Kidney capillary endothelial cell (primary cell): ENCODE results near the gene PRR29.
"Not testable (repeated sequence)": the region's sequence is repeated elsewhere in the genome, so short reads cannot be mapped to it uniquely, and the experiment has no call there.

Source experiments
- DNase-seq: peaks from one replicate; pipeline ENCODE4 v3.0.0-alpha.2; 2018; ENCODE audit warnings: low spot score

PRR29 gene

DNA sequence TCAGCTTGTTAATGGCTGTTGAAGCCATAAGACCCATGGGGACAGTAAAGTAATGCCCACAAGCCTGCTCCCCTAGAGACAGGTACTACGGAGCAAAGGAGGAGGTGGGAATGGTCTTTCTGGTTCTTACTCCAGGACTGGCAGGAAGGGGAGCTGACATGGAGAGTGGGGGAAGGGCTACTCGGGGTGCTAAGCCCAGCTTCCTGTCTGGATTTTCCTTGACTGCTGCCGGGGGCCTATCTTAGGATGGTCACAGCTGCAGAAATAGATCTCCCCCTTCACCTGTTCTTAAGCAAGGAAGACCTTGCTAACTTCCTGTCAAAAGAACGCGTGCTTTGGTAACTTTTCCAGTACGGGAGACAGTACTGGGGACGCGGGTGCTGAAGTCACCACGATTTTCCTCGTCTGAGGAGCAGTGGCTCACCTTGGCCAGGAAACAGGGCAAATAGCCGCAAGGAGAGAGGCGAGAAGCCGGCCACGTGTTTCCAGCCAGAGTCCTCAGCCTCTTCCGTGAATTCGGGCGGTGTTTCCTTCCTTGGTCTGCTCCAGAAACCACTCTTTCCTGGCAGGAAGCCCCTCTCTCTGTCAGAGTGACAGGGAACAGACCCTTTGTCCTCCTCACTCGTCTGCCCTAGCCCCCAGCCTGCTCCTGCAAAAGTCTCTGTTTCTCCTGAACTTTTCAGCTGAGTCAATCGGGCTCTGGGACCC lies 656 bp upstream of the PRR29 start:
- no peak for DNase-seq

DNA sequence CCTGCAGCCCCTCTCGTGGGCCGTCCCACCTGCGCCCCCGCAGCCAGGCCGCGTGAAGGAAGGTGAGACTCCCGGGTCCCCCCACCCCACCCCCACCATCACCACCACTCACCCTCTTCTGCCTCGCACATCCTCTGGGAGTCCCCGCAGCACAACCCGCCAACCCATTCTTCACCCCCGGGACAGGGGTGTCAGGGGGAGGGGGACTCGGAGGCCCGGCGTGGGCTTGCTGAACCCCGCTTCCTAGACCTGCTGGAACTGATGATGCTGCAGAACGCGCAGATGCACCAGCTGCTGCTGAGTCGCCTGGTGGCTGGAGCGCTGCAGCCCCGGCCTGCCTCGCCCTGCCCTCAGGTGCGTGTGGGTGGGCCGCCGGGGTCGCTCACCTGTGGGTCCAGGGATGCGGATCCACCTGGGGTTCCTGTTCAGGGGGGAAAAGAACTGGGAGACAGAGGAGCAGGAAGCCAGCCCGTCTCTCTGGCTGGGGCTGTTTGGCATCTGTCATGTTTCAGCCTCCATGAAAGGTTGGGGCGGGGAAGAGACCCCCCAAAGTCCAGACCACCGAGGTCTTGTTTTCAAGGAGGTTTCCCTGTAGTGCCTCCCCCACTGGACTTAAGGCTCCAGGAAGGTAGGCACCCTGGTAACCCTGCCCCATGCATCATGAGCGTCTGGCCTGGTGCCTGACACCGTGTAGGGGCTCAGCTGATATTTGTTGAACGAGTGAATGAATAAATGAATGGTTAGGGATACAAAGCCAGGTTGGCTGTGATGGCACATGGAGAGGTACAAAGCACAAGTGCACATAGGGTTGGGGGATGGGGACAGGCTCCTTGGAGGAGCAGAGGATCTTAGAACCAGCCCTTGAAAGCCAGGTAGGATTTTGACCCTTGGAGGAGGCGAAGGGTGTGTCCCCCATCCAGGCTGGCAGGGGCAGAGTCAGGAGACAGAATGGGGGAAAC lies 849 bp downstream of the PRR29 start:
- no peak for DNase-seq

- no peak for DNase-seq
Observed at GRCh38 chr17:63999680-64000531, 1.8 kb downstream of the PRR29 start.

- no peak for DNase-seq
Observed at GRCh38 chr17:64001091-64001579, 3.0 kb downstream of the PRR29 start.

DNA sequence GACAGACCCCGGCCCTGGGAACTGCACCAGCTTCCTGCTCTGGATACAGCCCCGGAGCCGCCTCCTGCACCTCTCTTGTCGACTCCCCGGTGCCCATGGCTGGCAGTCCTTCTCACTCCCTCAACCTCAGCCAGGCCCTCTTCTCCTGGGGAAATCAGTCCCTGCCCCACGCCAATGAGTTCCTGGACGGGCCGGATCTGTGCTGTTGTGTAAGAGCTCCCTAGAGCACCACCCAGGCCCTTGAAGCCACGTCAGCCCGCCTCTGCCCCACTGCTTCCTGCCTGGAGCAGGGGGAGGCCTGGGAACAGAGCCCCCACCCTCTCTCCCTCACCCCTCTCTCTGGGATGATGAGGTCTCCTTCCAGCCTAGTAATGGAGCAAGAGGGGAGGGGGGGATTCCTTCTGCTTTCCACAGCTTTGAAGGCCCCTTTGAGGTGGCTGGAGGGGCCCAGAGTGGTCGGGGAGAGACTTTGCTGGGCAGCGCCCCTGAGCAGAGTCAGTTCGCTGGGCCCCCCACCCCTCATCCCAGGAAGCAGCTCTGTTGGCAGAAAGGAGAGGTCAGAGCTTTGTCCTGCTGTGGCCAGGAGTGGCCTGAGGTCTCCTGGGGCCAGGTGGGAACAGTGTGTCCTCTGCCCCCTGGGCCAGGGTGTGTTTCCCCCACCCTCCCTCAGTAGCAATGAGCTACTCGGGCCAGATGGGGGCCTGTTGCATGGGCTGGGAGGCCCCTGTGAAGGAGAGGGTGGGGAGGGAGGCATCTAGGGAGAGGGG lies 3.8 kb downstream of the PRR29 start:
- DNase-seq = no peak

- DNase-seq = no peak
Observed at GRCh38 chr17:64002658-64003525, 4.7 kb downstream of the PRR29 start.

- no peak for DNase-seq
Observed at GRCh38 chr17:64003526-64004121, 5.5 kb downstream of the PRR29 start.

DNA sequence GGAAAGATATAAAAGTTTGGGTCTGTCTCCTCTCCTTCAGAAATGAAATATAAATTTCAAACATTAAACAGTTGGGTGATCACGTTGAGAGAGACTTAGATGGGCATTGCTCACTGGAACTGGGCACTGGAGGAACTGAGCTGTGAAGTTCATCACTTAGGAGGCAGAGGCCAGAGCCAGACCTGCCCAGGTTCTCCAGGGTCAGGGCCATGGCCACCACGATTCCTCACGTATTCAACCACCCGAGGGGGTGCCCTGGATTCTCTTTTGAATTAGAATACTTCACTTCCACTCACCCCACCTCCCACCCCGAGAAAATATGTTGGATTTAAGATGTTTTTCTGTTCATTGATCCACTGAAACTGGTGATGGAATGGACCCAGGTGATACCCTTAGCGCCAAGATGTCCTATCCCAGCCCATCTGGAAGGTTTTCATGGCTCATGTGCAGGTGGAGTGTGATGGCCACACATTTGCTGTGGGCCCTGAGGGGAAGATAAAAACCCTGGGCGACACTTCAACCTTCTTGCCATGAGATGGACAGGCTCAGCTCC lies 6.1 kb downstream of the PRR29 start:
- no peak for DNase-seq

- no peak for DNase-seq
Observed at GRCh38 chr17:64004903-64005733, 7.0 kb downstream of the PRR29 start.

GRCh38 chr17:64005734-64006167 lies 7.6 kb downstream of the PRR29 start:
- no peak for DNase-seq

DNA sequence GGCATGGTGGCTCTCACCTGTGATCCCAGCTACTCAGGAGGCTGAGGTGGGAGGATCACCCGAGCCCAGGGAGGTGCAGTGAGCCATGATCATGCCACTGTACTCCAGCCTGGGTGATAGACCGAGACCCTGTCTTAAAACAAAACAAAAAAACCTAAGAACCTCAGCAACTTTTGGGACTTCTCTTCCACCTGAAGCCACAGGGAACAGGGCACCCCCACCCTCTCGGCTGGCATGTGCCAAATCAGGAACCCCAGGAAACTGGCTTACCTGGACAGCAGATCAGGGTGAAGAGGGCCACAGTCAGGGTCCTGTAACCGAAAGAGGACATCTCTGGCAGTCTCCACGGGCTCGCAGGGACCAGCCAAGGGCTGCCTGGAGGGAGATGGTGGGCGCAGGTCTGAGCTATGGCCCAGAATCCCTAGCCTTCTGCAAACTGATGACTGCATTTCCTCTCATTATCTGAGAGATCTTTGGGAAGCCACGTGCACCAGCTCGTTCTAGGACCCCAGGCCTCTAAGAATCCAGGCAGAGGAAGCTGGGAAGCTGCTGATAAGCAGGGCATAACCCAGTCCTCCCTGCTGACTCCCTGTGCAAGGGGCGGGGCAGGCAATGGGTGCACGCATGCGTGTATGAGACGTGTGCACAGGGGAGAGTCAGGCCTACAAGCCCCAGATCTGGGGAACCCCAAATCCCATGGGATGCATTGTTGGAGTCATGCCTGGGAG lies 8.4 kb downstream of the PRR29 start:
- peak; percentile 95 for DNase-seq

- not testable (repeated sequence) for DNase-seq
Observed at GRCh38 chr17:64007089-64007837, 9.1 kb downstream of the PRR29 start.

- no peak for DNase-seq
Observed at GRCh38 chr17:64007838-64008282, 9.7 kb downstream of the PRR29 start.

DNA sequence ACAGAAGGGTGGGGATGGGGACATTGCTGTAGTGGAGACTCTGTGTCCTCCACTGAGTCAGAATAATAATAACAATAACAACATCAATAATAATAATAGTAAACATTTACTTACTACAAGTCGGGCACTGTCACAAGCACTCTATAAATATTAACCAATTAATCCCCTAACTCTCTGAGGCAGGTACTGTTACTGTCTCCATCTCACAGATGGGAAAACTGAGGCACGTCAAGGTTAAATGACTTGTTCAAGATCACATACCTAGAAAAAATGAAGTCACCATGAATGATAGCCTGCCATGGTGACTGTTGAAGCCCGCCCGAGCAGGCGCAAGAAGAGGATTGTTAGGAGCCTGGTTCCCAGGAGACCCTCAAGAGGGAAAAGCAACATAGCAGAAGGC lies 10.2 kb downstream of the PRR29 start:
- DNase-seq = no peak

DNA sequence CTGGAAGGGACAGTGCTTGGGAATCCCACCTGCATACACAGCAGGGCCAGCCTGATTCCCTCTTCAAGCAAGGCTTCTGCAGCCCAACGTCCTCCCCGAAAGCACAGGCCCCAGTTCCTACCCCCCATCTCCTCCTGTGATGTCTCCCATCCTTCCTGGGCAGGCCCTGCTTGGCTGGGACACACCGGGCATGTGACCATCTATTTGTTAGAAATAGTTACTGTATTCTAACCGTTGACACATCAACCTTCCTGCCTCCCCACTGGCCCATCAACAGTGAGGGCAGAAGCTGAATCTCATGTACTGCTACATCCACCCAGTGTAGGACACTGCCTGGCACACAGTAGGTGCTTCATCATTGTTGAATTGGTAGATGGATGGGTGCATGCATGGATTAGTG lies 10.7 kb downstream of the PRR29 start:
- no peak for DNase-seq

GRCh38 chr17:64009571-64010402 lies 11.6 kb downstream of the PRR29 start:
- DNase-seq = no peak
